Measurements from ENCODE around the gene EYA4.

DNA sequence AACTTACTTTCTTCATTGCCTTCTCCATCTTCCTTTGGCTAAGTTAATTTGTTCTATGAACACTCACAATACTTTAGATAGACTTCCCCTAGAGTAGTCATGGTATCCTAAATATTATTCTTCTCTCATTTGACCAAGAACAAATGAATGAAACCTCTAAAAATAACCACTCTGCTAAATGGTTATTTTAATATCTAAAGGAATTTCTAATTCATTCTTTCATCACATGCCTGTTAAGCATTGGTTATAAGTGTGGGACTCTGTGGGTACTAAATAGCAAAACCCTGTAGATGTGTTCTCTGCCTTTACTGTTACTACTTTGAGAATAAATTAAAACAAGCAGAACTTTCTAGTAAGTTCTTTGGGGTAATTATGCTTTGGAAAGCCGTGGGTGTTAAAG is 138.9 kb downstream of the EYA4 start:
- TF ChIP-seq, protein P1, sequence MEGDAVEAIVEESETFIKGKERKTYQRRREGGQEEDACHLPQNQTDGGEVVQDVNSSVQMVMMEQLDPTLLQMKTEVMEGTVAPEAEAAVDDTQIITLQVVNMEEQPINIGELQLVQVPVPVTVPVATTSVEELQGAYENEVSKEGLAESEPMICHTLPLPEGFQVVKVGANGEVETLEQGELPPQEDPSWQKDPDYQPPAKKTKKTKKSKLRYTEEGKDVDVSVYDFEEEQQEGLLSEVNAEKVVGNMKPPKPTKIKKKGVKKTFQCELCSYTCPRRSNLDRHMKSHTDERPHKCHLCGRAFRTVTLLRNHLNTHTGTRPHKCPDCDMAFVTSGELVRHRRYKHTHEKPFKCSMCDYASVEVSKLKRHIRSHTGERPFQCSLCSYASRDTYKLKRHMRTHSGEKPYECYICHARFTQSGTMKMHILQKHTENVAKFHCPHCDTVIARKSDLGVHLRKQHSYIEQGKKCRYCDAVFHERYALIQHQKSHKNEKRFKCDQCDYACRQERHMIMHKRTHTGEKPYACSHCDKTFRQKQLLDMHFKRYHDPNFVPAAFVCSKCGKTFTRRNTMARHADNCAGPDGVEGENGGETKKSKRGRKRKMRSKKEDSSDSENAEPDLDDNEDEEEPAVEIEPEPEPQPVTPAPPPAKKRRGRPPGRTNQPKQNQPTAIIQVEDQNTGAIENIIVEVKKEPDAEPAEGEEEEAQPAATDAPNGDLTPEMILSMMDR (conservative IDR thresholded peaks at IDR 0.05 in 1 of 2, IDR thresholded peaks at IDR 0.05 in 1 of 2; ENCODE audit: extremely low read depth in 1 of 2, insufficient read depth in 1 of 2, low read depth in 1 of 2, low read length in 2 of 2), result no peak
- TF ChIP-seq EZH2 (IDR thresholded peaks at IDR 0.05; ENCODE audit: borderline replicate concordance, low read length), result no peak

All from mammary epithelial cell (primary cell).